CD8-positive, alpha-beta memory T cell (primary cell): ENCODE results near the gene PAX7. TPM values are rescaled to one million over a fixed set of nuclear protein-coding genes. Genes with fewer than 3 reads are reported as not detected.
"Not testable (repeated sequence)": the region's sequence is repeated elsewhere in the genome, so short reads cannot be mapped to it uniquely, and the experiment has no call there.

Experiments used
- CTCF ChIA-PET: fragments of 350-600 bp; sonication (Branson Sonifier 250); formaldehyde crosslinking; loops from one replicate; lab custom pipeline; 2021; ENCODE audit warnings: antibody characterized with exemption; lab: Charles Lee
- POLR2A ChIA-PET: fragments of 350-600 bp; sonication (Branson Sonifier 250); formaldehyde crosslinking; loops from one replicate; lab custom pipeline; 2021; ENCODE audit warnings: antibody characterized with exemption; lab: Charles Lee
- DNase-seq, 5 donors: peaks; one replicate each; pipeline versions ENCODE4 v3.0.0 to v3.0.0-alpha.2; 2020 to 2022; ENCODE audit warnings: mixed read lengths in 1 of 5
- H3K27ac ChIP-seq: one replicate; pipeline ENCODE4 v1.7.0; 2013; ENCODE audit warnings: low read depth, mild to moderate bottlenecking, low read length, moderate library complexity
- H3K27me3 ChIP-seq: 2 replicates; pipeline ENCODE4 v1.7.0; 2013; ENCODE audit warnings: low read length, mild to moderate bottlenecking; ENCODE audit not compliant: insufficient read depth, poor library complexity, severe bottlenecking
- H3K36me3 ChIP-seq: 2 replicates; pipeline ENCODE4 v1.7.0; 2013; ENCODE audit warnings: mild to moderate bottlenecking, low read length, moderate library complexity; ENCODE audit not compliant: insufficient read depth
- H3K4me1 ChIP-seq: 2 replicates; pipeline ENCODE4 v1.7.0; 2013; ENCODE audit warnings: mild to moderate bottlenecking, low read length, moderate library complexity; ENCODE audit not compliant: insufficient read depth
- H3K4me3 ChIP-seq: 2 replicates; pipeline ENCODE4 v1.7.0; 2013; ENCODE audit warnings: mild to moderate bottlenecking, low read length
- H3K9me3 ChIP-seq: 2 replicates; pipeline ENCODE4 v1.7.0; 2013; ENCODE audit warnings: mild to moderate bottlenecking, low read length
- H3K27ac Mint-ChIP-seq, 8 donors: one replicate each; pipeline ENCODE4 v1.8.0; 2020 to 2021; ENCODE audit warnings: mixed read lengths in 8 of 8, mild to moderate bottlenecking in 6 of 8, inconsistent platforms in 3 of 8, moderate library complexity in 3 of 8
- H3K27me3 Mint-ChIP-seq, 2 donors: one replicate each; pipeline ENCODE4 v1.8.0; 2020 to 2021; ENCODE audit warnings: mixed read lengths in 2 of 2, mild to moderate bottlenecking in 1 of 2, moderate library complexity in 1 of 2
- H3K36me3 Mint-ChIP-seq, 3 donors: one replicate each; pipeline ENCODE4 v1.8.0; 2020 to 2021; ENCODE audit warnings: mixed read lengths in 3 of 3, inconsistent platforms in 1 of 3, mild to moderate bottlenecking in 1 of 3
- H3K4me1 Mint-ChIP-seq, 3 donors: one replicate each; pipeline ENCODE4 v1.8.0; 2020 to 2021; ENCODE audit warnings: mixed read lengths in 3 of 3, inconsistent platforms in 1 of 3, mild to moderate bottlenecking in 1 of 3
- H3K4me3 Mint-ChIP-seq, 7 donors: one replicate each; pipeline ENCODE4 v1.8.0; 2020 to 2021; ENCODE audit warnings: mixed read lengths in 7 of 7, mild to moderate bottlenecking in 6 of 7, moderate library complexity in 4 of 7, inconsistent platforms in 2 of 7
- H3K9me3 Mint-ChIP-seq, 5 donors: one replicate each; pipeline ENCODE4 v1.8.0; 2020 to 2022; ENCODE audit warnings: mixed read lengths in 5 of 5, mild to moderate bottlenecking in 3 of 5, moderate library complexity in 2 of 5, inconsistent platforms in 1 of 5
- polyA plus RNA-seq: library from polyadenylated mRNA; unstranded; fragments of 300-500 nt; fragmentation: Illumina TruSeq; gene quantifications from one replicate; pipeline ENCODE4 v1.2.3, GENCODE V29; 2021
- total RNA-seq, 2 experiments: library from RNA; stranded (reverse); gene quantifications; one replicate each; pipeline ENCODE4 v1.2.3, GENCODE V29; 2021

The PAX7 gene
- total and polyA plus RNA-seq, 3 experiments from 2014 or later, result not detected

DNA sequence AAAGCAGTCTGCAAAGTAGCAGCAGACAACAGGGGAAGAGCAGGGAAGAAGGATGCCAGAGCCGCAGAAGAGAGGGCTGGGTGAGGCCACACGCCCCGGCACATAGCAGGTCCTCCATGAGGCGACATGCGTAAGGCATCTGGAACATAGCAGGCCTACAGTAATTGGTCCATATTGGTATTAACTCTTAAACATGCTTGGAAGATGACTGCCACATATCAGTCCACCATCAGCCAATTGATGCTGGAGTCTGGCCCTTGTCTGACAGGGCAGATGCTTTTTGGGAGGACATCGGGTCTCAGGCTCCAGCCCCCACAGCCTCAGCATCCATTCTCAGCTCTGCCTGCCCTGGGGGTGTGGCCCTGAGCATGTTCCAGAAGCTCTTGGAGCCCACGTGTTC is 135.1 kb downstream of the PAX7 start:
- Histone ChIP-seq H3K9me3 (no peaks in the 10 kb centered on the region), H3K4me1 (no peaks in the 10 kb centered on the region), H3K27me3 (no peaks in the 10 kb centered on the region), H3K36me3 (no peaks in the 10 kb centered on the region), H3K27ac (no peak overlapping the region), H3K4me3 (no peak overlapping the region)
- CTCF ChIA-PET, result no interaction called here
- H3K4me1 Mint-ChIP-seq, result no peaks in the 10 kb centered on the region
- DNase-seq, result no peak
- POLR2A ChIA-PET, result no interaction called here
- peaks cover 0 to 2% (median 0%) of the 10 kb centered on the region in 5 donors for H3K9me3 Mint-ChIP-seq
- no peak overlapping the region for H3K27ac Mint-ChIP-seq
- H3K27me3 Mint-ChIP-seq, result peaks cover 18 to 71% of the 10 kb centered on the region in 2 donors
- no peak overlapping the region for H3K4me3 Mint-ChIP-seq
- no peaks in the 10 kb centered on the region for H3K36me3 Mint-ChIP-seq

DNA sequence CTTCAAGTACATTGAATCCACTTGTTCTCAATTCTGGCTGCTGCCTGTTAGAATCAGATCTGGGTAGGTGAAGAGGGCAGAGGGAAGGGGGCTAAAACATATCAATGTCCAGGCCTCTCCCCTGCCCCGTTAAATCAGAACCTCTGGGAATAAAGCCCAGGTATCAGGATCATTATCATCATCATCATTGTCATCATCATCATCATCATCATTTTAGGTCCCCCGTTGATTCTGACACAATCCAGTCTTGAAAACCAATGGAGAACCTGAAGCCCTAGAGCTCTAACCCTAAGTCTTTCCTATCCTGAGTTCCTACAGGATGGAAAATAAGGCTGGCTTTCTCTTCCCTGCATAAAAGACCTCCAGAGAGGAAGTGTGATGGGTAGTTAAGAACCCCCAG is 135.7 kb downstream of the PAX7 start:
- H3K9me3 ChIP-seq, result no peaks in the 10 kb centered on the region
- no peak overlapping the region for H3K4me3 ChIP-seq
- ChIA-PET CTCF (no interaction called here), POLR2A (no interaction called here)
- H3K4me1 ChIP-seq, result no peaks in the 10 kb centered on the region
- no peak overlapping the region for H3K27ac ChIP-seq
- peaks cover 16 to 69% of the 10 kb centered on the region in 2 donors for H3K27me3 Mint-ChIP-seq
- no peaks in the 10 kb centered on the region for H3K4me1 Mint-ChIP-seq
- no peak for DNase-seq
- no peaks in the 10 kb centered on the region for H3K36me3 Mint-ChIP-seq
- no peak overlapping the region for H3K27ac Mint-ChIP-seq
- H3K9me3 Mint-ChIP-seq, result peaks cover 0 to 2% (median 0%) of the 10 kb centered on the region in 5 donors
- no peaks in the 10 kb centered on the region for H3K27me3 ChIP-seq
- H3K4me3 Mint-ChIP-seq, result no peak overlapping the region
- H3K36me3 ChIP-seq, result no peaks in the 10 kb centered on the region

DNA sequence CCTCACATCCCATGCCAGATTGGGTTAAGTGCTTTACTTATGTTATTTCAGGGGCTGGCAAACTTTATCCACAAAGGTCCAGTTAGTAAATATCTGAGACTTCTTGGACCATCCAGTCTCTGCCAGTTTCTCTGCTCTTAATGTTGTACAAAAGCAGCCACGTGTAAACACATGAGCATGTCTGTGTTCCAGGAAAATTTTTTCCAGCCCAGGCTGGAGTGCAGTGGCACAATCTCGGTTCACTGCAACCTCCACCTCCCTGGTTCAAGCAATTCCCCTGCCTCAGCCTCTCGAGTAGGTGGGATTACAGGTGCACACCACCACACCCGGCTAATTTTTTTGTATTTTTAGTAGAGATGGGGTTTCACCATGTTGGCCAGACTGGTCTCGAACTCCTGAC is 136.9 kb downstream of the PAX7 start:
- H3K36me3 ChIP-seq, H3K4me3 ChIP-seq, POLR2A ChIA-PET, H3K9me3 Mint-ChIP-seq, H3K4me1 Mint-ChIP-seq, H3K9me3 ChIP-seq, H3K36me3 Mint-ChIP-seq, H3K4me3 Mint-ChIP-seq, H3K27ac ChIP-seq, H3K27ac Mint-ChIP-seq, H3K27me3 ChIP-seq, DNase-seq, H3K4me1 ChIP-seq, CTCF ChIA-PET: not testable (repeated sequence)
- H3K27me3 Mint-ChIP-seq, result peaks cover 18 to 62% of the 10 kb centered on the region in 2 donors

DNA sequence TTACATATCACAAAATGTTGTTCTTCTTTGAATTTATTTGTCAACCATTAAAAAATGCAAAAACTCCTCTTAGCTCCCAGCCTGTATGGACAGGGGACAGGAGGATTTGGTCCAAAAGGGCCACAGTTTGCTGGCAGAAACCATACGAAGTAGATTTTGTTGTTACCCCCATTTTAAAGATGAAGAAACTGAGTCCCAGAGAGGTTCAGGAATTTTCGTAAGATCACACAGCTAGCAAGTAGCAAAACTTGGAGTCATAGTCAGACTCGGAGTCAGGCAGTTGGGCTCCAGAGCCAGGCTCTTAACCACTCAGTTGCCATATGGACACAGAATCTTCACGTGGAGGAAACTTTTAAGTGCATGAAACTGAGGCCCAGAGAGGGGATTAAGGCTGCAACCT is 137.4 kb downstream of the PAX7 start:
- Mint-ChIP-seq H3K36me3 (no peaks in the 10 kb centered on the region), H3K27me3 (peaks cover 15 to 57% of the 10 kb centered on the region in 2 donors), H3K4me3 (no peak overlapping the region), H3K4me1 (no peaks in the 10 kb centered on the region), H3K27ac (no peak overlapping the region), H3K9me3 (peaks cover 0 to 2% (median 0%) of the 10 kb centered on the region in 5 donors)
- Histone ChIP-seq H3K4me1 (no peaks in the 10 kb centered on the region), H3K9me3 (no peaks in the 10 kb centered on the region), H3K27me3 (no peaks in the 10 kb centered on the region), H3K36me3 (no peaks in the 10 kb centered on the region), H3K27ac (no peak overlapping the region), H3K4me3 (no peak overlapping the region)
- no peak for DNase-seq
- CTCF ChIA-PET, result no interaction called here
- POLR2A ChIA-PET, result no interaction called here

DNA sequence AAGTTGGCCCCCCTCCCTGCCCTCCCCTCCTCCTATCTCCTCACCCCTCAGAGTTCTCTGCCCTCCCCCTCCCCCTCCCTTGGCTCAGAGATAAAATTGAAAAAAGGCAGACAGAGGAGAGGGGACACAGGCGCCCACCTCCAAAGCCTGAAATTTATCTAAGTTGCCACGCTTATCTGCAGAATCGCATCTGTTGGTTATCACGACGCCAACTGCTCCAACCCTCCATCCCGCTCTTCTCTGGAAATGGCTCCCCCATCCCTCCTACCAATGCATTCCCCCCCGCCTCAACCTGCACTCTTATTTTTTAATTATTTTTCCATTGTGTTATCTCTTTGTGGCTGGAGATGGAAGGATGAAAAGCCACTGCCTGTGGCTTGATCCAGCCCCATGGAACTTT is 138.5 kb downstream of the PAX7 start:
- DNase-seq, result no peak
- Histone ChIP-seq H3K27me3 (no peaks in the 10 kb centered on the region), H3K9me3 (no peaks in the 10 kb centered on the region), H3K27ac (no peak overlapping the region), H3K4me3 (no peak overlapping the region), H3K4me1 (no peaks in the 10 kb centered on the region), H3K36me3 (no peaks in the 10 kb centered on the region)
- H3K9me3 Mint-ChIP-seq, result peaks cover 0 to 2% (median 0%) of the 10 kb centered on the region in 5 donors
- no peaks in the 10 kb centered on the region for H3K36me3 Mint-ChIP-seq
- H3K27ac Mint-ChIP-seq, result no peak overlapping the region
- ChIA-PET CTCF (no interaction called here), POLR2A (no interaction called here)
- no peak overlapping the region for H3K4me3 Mint-ChIP-seq
- H3K4me1 Mint-ChIP-seq, result no peaks in the 10 kb centered on the region
- peaks cover 21 to 57% of the 10 kb centered on the region in 2 donors for H3K27me3 Mint-ChIP-seq

DNA sequence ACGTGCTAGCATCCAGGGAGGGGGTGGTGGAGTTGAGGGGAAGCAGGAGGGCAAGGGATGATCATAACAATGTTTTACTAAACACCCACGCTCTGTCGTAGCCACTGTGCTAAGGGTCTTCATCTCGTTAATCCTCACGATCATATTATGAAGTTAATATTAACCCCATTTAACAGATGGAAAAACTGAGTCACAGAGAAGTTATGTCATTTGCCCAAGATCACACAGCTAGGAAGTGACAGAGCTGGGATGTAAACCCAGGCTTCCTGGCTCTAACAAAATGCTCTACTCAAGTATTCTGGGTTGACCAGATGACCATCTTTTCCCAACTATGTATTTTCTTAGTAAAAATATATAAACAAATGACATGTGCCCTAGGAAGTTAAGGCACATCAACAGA is 140.2 kb downstream of the PAX7 start:
- H3K36me3 ChIP-seq, result no peaks in the 10 kb centered on the region
- H3K27ac ChIP-seq, result no peak overlapping the region
- no peaks in the 10 kb centered on the region for H3K9me3 ChIP-seq
- Mint-ChIP-seq H3K4me3 (no peak overlapping the region), H3K36me3 (no peaks in the 10 kb centered on the region), H3K27me3 (peaks cover 19 to 56% of the 10 kb centered on the region in 2 donors), H3K4me1 (no peaks in the 10 kb centered on the region), H3K27ac (no peak overlapping the region), H3K9me3 (peaks cover 0 to 2% (median 0%) of the 10 kb centered on the region in 5 donors)
- ChIA-PET CTCF (no interaction called here), POLR2A (no interaction called here)
- H3K4me3 ChIP-seq, result no peak overlapping the region
- DNase-seq, result no peak
- H3K4me1 ChIP-seq, result no peaks in the 10 kb centered on the region
- no peaks in the 10 kb centered on the region for H3K27me3 ChIP-seq

DNA sequence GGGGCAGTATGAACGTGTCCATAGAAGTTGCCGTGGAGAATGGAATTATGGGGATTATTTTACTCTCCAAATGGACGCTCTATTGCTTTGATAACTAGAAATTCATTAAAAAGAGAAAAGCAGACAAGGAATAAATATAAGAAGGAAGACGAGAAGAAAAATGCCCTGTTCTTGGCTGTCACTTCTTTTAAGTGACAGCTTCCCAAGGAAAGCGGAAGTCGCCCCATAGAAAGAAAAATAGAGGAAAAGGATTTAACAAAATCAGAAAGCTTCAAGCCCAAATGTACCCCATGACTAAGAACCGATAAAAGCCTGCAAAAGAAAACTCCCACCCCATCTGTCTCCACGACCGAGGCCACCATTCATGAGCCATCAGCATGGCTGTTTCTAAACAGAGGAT is 143.1 kb downstream of the PAX7 start:
- Mint-ChIP-seq H3K4me3 (no peak overlapping the region), H3K9me3 (no peaks in the 10 kb centered on the region), H3K36me3 (no peaks in the 10 kb centered on the region), H3K27ac (no peak overlapping the region), H3K27me3 (peaks cover 22 to 63% of the 10 kb centered on the region in 2 donors), H3K4me1 (no peaks in the 10 kb centered on the region)
- no peaks in the 10 kb centered on the region for H3K36me3 ChIP-seq
- H3K27me3 ChIP-seq, result no peaks in the 10 kb centered on the region
- no peaks in the 10 kb centered on the region for H3K4me1 ChIP-seq
- CTCF ChIA-PET, result no interaction called here
- no peak overlapping the region for H3K27ac ChIP-seq
- POLR2A ChIA-PET, result no interaction called here
- no peak for DNase-seq
- H3K4me3 ChIP-seq, result no peak overlapping the region
- H3K9me3 ChIP-seq, result no peaks in the 10 kb centered on the region

DNA sequence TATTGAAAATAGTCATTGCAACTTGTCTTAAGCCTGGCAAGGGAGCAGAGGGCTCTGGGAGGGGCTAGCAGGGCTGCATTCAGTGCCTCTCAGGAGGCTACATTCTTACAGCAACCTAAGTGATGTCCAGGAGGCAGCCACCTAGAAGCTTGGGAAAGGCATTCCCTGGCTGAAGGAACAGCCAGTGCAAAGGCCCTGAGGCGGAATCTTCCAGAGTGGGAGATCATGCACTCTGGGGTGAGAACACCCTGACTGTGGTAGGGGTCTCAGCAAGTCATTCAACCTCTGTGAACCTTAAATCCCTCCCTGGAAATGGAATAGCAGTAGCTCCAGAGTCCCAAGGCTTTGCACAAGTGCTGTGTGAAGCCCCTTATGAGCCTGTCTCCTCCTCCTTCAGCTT is 144.7 kb downstream of the PAX7 start:
- Histone ChIP-seq H3K36me3 (no peaks in the 10 kb centered on the region), H3K27me3 (no peaks in the 10 kb centered on the region), H3K4me3 (no peak overlapping the region), H3K9me3 (no peaks in the 10 kb centered on the region), H3K4me1 (no peaks in the 10 kb centered on the region), H3K27ac (no peak overlapping the region)
- H3K4me1 Mint-ChIP-seq, result no peaks in the 10 kb centered on the region
- no peak overlapping the region for H3K27ac Mint-ChIP-seq
- H3K36me3 Mint-ChIP-seq, result no peaks in the 10 kb centered on the region
- no peak overlapping the region for H3K4me3 Mint-ChIP-seq
- H3K9me3 Mint-ChIP-seq, result no peaks in the 10 kb centered on the region
- CTCF ChIA-PET, result no interaction called here
- POLR2A ChIA-PET, result no interaction called here
- H3K27me3 Mint-ChIP-seq, result peaks cover 22 to 62% of the 10 kb centered on the region in 2 donors
- DNase-seq, result no peak

DNA sequence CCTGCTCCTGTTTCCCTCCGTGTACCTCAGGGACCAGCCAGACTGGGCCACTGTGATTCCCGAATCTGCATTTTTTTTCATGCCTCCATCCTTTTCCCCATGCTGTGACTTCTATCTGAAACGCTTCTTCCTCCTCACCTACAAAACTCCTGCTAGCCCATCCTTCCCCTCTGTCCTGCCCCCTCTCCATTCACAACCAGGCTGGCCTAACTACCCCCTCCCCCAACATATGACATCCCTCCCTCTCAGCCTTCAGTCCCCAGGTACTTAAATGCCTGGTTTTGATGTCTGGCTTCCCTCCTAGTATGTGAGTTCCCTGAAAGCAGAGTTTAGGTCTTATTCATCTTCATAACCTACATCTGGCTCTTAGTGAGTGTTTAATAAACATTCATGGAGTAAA is 146.1 kb downstream of the PAX7 start:
- H3K36me3 ChIP-seq, result no peaks in the 10 kb centered on the region
- H3K4me3 Mint-ChIP-seq, result no peak overlapping the region
- CTCF ChIA-PET, result no interaction called here
- no peak for DNase-seq
- no peaks in the 10 kb centered on the region for H3K27me3 ChIP-seq
- H3K36me3 Mint-ChIP-seq, result no peaks in the 10 kb centered on the region
- peaks cover 18 to 60% of the 10 kb centered on the region in 2 donors for H3K27me3 Mint-ChIP-seq
- no peaks in the 10 kb centered on the region for H3K9me3 Mint-ChIP-seq
- POLR2A ChIA-PET, result no interaction called here
- H3K4me1 Mint-ChIP-seq, result no peaks in the 10 kb centered on the region
- no peak overlapping the region for H3K4me3 ChIP-seq
- no peaks in the 10 kb centered on the region for H3K9me3 ChIP-seq
- no peak overlapping the region for H3K27ac ChIP-seq
- H3K4me1 ChIP-seq, result no peaks in the 10 kb centered on the region
- H3K27ac Mint-ChIP-seq, result no peak overlapping the region
